HG03460 (cell line): ENCODE results near the gene PAQR6.
"Not testable (repeated sequence)": the region's sequence is repeated elsewhere in the genome, so short reads cannot be mapped to it uniquely, and the experiment has no call there.

Source experiments
- ATAC-seq: cut with Tn5 transposase; IDR thresholded peaks from one replicate; pipeline ENCODE4 v1.9.1; 2021; ENCODE audit not compliant: unreplicated experiment

PAQR6 gene

GRCh38 chr1:156232201-156232894, 15.5 kb downstream of the PAQR6 start:
- no peak for ATAC-seq

GRCh38 chr1:156230473-156230837, 17.4 kb downstream of the PAQR6 start:
- no peak for ATAC-seq

GRCh38 chr1:156229809-156230472, 17.9 kb downstream of the PAQR6 start:
- ATAC-seq = no peak

- ATAC-seq = no peak
Observed at GRCh38 chr1:156228501-156228900, 19.4 kb downstream of the PAQR6 start.

GRCh38 chr1:156226782-156227181, 21.1 kb downstream of the PAQR6 start:
- no peak for ATAC-seq

GRCh38 chr1:156226116-156226538, 21.7 kb downstream of the PAQR6 start:
- ATAC-seq = peak; percentile 59

GRCh38 chr1:156225677-156226014, 22.2 kb downstream of the PAQR6 start:
- ATAC-seq = no peak

GRCh38 chr1:156221986-156222692, 25.7 kb downstream of the PAQR6 start:
- no peak for ATAC-seq

- ATAC-seq = no peak
Observed at GRCh38 chr1:156220226-156220625, 27.6 kb downstream of the PAQR6 start.

- no peak for ATAC-seq
Observed at GRCh38 chr1:156217871-156218270, 30.0 kb downstream of the PAQR6 start.

GRCh38 chr1:156216361-156217086, 31.3 kb downstream of the PAQR6 start:
- not testable (repeated sequence) for ATAC-seq

GRCh38 chr1:156214024-156214748, 33.7 kb downstream of the PAQR6 start:
- no peak for ATAC-seq

- no peak for ATAC-seq
Observed at GRCh38 chr1:156213644-156213966, 34.3 kb downstream of the PAQR6 start.

GRCh38 chr1:156212833-156213643, 34.8 kb downstream of the PAQR6 start, which contains the start of gene PMF1:
Gene PMF1 (plus strand): TSS chr1:156213007. CDS start chr1:156213016, 9 bp downstream.
- peak; percentile 86 for ATAC-seq

- no peak for ATAC-seq
Observed at GRCh38 chr1:156212130-156212529, 35.7 kb downstream of the PAQR6 start.

GRCh38 chr1:156211243-156211642, 36.6 kb downstream of the PAQR6 start:
- no peak for ATAC-seq

- no peak for ATAC-seq
Observed at GRCh38 chr1:156204686-156205085, 43.2 kb downstream of the PAQR6 start.

GRCh38 chr1:156203331-156203730, 44.5 kb downstream of the PAQR6 start:
- no peak for ATAC-seq

- ATAC-seq = no peak
Observed at GRCh38 chr1:156200044-156200443, 47.8 kb downstream of the PAQR6 start.

- ATAC-seq = no peak
Observed at GRCh38 chr1:156198831-156199349, 49.0 kb downstream of the PAQR6 start.
